ENCODE measurements around the gene MAP2. TPM values are rescaled to one million over a fixed set of nuclear protein-coding genes. Genes with fewer than 3 reads are reported as not detected.

The MAP2 gene
- total and polyA plus RNA-seq, 2 of the 13 experiments (the other 11 are each of a cell fraction or from before 2014, with no cell fraction given): 0.08 TPM; not detected in 1

DNA sequence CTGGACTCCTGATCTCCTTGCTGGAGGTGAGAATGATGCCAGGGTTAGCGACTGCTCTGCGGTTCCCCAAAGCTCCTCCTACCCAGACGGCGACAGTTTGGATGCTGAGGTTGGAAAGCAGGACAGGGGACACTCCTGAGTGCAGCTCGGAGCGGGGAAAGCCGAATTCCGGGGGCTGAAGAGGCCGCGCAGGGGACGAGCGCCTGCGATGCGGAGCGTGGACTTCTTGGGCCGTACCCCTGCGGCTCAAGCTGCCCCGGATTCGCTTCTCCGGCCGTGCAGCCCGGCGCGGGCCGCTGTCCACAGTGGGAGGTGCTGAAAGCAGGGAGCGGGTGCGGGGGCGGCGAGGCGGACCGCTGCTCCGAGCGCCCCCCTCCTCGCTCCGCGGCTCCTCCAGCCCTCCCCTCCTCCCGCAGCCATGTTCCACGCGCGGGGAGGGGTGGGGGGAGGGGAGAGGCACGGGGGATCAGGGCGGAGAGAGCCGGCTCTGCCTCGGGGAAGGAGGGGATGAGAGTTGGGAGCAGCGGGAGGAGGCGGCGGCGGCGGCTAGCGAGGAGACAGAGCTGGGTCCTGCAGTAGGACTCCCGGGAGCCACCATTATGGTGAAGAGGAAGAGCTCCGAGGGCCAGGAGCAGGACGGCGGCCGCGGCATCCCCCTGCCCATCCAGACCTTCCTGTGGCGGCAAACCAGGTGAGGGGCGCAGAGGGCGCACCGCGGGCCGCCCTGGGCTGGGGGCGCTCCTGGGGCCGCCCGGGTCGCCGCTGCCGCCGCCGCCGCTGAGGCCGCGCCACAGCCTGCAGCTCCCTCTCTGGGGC, 347.8 kb downstream of the MAP2 start, which contains the start of gene UNC80 (continued):
- TF ChIP-seq, protein P1, sequence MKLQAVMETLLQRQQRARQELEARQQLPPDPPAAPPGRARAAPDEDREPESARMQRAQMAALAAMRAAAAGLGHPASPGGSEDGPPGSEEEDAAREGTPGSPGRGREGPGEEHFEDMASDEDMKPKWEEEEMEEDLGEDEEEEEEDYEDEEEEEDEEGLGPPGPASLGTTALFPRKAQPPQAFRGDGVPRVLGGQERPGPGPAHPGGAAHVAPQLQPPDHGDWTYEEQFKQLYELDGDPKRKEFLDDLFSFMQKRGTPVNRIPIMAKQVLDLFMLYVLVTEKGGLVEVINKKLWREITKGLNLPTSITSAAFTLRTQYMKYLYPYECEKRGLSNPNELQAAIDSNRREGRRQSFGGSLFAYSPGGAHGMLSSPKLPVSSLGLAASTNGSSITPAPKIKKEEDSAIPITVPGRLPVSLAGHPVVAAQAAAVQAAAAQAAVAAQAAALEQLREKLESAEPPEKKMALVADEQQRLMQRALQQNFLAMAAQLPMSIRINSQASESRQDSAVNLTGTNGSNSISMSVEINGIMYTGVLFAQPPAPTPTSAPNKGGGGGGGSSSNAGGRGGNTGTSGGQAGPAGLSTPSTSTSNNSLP (IDR thresholded peaks at IDR 0.05; ENCODE audit: low read depth, low read length): no peak
- TF ChIP-seq SMAD1 (CRISPR knock-in tag; IDR thresholded peaks at IDR 0.05; ENCODE audit: borderline replicate concordance, low read depth) (peak; percentile 69; the same call in 1 of the 2 replicates), ZNF207 (IDR thresholded peaks at IDR 0.05; ENCODE audit: borderline replicate concordance) (no peak), ZNF260 (CRISPR knock-in tag; IDR thresholded peaks at IDR 0.05; ENCODE audit: borderline replicate concordance, low read depth) (no peak), RARA (CRISPR knock-in tag; IDR thresholded peaks at IDR 0.05) (peak; percentile 77), ZNF432 (CRISPR knock-in tag; IDR thresholded peaks at IDR 0.05; ENCODE audit: borderline replicate concordance) (no peak; the same call in 1 of the 2 replicates), ARNTL (CRISPR knock-in tag; IDR thresholded peaks at IDR 0.05) (peak; percentile 84), AHR (CRISPR knock-in tag; IDR thresholded peaks at IDR 0.05) (peak; percentile 98; the same call in 1 of the 2 replicates), ZNF143 (CRISPR knock-in tag; IDR thresholded peaks at IDR 0.05) (no peak), ZNF337 (CRISPR knock-in tag; IDR thresholded peaks at IDR 0.05; ENCODE audit: borderline replicate concordance, low read depth) (peak; percentile 73; the same call in 1 of the 2 replicates), ZNF232 (CRISPR knock-in tag; IDR thresholded peaks at IDR 0.05; ENCODE audit: borderline replicate concordance) (peak; percentile 97), ZBTB38 (CRISPR knock-in tag; IDR thresholded peaks at IDR 0.05) (peak; percentile 86; the same call in 1 of the 2 replicates), RFX5 (IDR thresholded peaks at IDR 0.05; ENCODE audit: low read depth, low read length) (no peak), TP53 (CRISPR knock-in tag; conservative IDR thresholded peaks at IDR 0.05) (0 out of 2 replicates have a peak, but pooled peaks have one; percentile 59), ZNF180 (CRISPR knock-in tag; IDR thresholded peaks at IDR 0.05; ENCODE audit: borderline replicate concordance, low read depth) (no peak), REXO4 (CRISPR knock-in tag; IDR thresholded peaks at IDR 0.05; ENCODE audit: borderline replicate concordance) (peak; percentile 74; the same call in 1 of the 2 replicates), SRSF9 (IDR thresholded peaks at IDR 0.05; ENCODE audit: borderline replicate concordance, insufficient read depth, low read depth, low read length, poor library complexity, severe bottlenecking) (no peak)
- TF ChIP-seq, protein P2, sequence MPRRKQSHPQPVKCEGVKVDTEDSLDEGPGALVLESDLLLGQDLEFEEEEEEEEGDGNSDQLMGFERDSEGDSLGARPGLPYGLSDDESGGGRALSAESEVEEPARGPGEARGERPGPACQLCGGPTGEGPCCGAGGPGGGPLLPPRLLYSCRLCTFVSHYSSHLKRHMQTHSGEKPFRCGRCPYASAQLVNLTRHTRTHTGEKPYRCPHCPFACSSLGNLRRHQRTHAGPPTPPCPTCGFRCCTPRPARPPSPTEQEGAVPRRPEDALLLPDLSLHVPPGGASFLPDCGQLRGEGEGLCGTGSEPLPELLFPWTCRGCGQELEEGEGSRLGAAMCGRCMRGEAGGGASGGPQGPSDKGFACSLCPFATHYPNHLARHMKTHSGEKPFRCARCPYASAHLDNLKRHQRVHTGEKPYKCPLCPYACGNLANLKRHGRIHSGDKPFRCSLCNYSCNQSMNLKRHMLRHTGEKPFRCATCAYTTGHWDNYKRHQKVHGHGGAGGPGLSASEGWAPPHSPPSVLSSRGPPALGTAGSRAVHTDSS (CRISPR knock-in tag; conservative IDR thresholded peaks at IDR 0.05): no peak
- TF ChIP-seq, protein P3, sequence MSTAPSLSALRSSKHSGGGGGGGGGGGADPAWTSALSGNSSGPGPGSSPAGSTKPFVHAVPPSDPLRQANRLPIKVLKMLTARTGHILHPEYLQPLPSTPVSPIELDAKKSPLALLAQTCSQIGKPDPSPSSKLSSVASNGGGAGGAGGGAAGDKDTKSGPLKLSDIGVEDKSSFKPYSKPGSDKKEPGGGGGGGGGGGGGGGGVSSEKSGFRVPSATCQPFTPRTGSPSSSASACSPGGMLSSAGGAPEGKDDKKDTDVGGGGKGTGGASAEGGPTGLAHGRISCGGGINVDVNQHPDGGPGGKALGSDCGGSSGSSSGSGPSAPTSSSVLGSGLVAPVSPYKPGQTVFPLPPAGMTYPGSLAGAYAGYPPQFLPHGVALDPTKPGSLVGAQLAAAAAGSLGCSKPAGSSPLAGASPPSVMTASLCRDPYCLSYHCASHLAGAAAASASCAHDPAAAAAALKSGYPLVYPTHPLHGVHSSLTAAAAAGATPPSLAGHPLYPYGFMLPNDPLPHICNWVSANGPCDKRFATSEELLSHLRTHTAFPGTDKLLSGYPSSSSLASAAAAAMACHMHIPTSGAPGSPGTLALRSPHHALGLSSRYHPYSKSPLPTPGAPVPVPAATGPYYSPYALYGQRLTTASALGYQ (CRISPR knock-in tag; IDR thresholded peaks at IDR 0.05): peak; percentile 52; the same call in 1 of the 2 replicates
- TF ChIP-seq, protein P4, sequence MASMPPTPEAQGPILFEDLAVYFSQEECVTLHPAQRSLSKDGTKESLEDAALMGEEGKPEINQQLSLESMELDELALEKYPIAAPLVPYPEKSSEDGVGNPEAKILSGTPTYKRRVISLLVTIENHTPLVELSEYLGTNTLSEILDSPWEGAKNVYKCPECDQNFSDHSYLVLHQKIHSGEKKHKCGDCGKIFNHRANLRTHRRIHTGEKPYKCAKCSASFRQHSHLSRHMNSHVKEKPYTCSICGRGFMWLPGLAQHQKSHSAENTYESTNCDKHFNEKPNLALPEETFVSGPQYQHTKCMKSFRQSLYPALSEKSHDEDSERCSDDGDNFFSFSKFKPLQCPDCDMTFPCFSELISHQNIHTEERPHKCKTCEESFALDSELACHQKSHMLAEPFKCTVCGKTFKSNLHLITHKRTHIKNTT (CRISPR knock-in tag; IDR thresholded peaks at IDR 0.05): no peak

Measured in HepG2 (cell line).